GM10847 (cell line): Measurements from ENCODE around the gene POU2AF2.

Experiments
- POLR2A ChIP-seq: IDR thresholded peaks from 2 replicates; pipeline ENCODE4 v1.6.1; 2011; ENCODE audit not compliant: insufficient read length; ENCODE audit errors: extremely low read depth

Gene POU2AF2

GRCh38 chr11:111334532-111335502 is 89.3 kb downstream of the POU2AF2 start:
- no peak for TF ChIP-seq POLR2A

GRCh38 chr11:111335549-111335948 is 90.0 kb downstream of the POU2AF2 start:
- no peak for TF ChIP-seq POLR2A
